GM23338 (cell line): Measurements from ENCODE around the gene OR2A25.

Source experiments
- NANOG ChIP-seq: IDR thresholded peaks from 2 replicates; pipeline ENCODE4 v1.6.1; 2016; ENCODE audit warnings: antibody characterized with exemption, borderline replicate concordance
- POLR2AphosphoS5 ChIP-seq: IDR thresholded peaks from 2 replicates; pipeline ENCODE4 v1.6.1; 2016; ENCODE audit warnings: antibody characterized with exemption, low read depth
- TF ChIP-seq, protein P1 (sequence below), 2 experiments: fragments of 200-600 bp in 1 of 2; sonication (generic) in 1 of 2; conservative IDR thresholded peaks; 2 replicates each; pipeline versions ENCODE4 v1.5.1 to v1.6.1; 2016 to 2017; ENCODE audit warnings: antibody characterized with exemption in 2 of 2, low read depth in 2 of 2, mild to moderate bottlenecking in 2 of 2, moderate library complexity in 1 of 2

- TF ChIP-seq, protein P1, sequence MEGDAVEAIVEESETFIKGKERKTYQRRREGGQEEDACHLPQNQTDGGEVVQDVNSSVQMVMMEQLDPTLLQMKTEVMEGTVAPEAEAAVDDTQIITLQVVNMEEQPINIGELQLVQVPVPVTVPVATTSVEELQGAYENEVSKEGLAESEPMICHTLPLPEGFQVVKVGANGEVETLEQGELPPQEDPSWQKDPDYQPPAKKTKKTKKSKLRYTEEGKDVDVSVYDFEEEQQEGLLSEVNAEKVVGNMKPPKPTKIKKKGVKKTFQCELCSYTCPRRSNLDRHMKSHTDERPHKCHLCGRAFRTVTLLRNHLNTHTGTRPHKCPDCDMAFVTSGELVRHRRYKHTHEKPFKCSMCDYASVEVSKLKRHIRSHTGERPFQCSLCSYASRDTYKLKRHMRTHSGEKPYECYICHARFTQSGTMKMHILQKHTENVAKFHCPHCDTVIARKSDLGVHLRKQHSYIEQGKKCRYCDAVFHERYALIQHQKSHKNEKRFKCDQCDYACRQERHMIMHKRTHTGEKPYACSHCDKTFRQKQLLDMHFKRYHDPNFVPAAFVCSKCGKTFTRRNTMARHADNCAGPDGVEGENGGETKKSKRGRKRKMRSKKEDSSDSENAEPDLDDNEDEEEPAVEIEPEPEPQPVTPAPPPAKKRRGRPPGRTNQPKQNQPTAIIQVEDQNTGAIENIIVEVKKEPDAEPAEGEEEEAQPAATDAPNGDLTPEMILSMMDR (conservative IDR thresholded peaks at IDR 0.05; ENCODE audit: low read depth in 2 of 2), result no peak
- TF ChIP-seq POLR2AphosphoS5, result no peak
- no peak for TF ChIP-seq NANOG
These were observed 17.6 kb downstream of the OR2A25 start for GRCh38 chr7:144087230-144087629.
